NOMO-1 treated with dmso at 0.1 percent for 144 hours (cell line): ENCODE results near the gene FCGR1A.
"Not testable (repeated sequence)": the region's sequence is repeated elsewhere in the genome, so short reads cannot be mapped to it uniquely, and the experiment has no call there.

Experiments
- DNase-seq: peaks from one replicate; lab custom pipeline; 2025; ENCODE audit not compliant: unreplicated experiment; lab: John Stamatoyannopoulos, UW

FCGR1A gene

GRCh38 chr1:149782600-149782999 lies at the start of gene FCGR1A:
FCGR1A (plus strand) TSS chr1:149782694; CDS start chr1:149782744, 50 bp downstream.
- DNase-seq: not testable (repeated sequence)

DNA sequence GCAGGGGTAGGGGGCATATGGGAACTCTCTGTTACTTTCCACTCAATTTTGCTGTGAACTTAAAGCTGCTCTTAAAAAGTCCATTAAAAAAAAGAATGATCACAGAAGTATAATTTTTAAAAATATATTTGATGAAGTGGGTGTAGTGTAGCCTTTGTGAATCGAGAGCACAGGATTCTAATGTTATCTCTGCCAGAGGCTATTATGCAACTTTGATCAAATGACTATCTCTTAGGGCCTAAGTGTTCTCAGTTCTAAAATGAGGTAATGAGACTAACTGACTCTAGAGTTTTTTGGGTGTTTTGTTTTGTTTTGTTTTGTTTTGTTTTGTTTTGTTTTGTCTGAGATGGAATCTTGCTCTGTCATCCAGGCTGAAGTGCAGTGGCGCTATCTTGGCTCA lies 49.7 kb upstream of the FCGR1A start:
- DNase-seq: not testable (repeated sequence)

DNA sequence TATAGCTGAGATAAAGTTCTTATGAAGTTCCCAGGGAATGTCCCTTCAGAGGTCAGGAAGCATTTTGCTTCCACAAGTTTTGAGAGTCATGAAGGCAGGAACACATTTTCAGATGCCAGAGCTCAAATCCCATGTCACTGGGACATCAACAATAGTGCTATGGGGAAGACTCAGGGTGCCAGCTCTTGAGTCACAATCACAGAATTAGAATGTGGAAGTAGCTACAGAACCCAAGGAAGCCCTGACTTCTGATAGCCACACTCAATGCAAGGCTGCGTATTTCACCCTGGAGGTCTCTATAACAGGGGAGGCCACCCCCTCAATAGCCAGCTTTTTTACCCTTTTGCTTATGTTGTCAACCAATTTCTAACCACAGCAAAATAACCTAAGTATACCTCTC lies 47.8 kb upstream of the FCGR1A start:
- not testable (repeated sequence) for DNase-seq

DNA sequence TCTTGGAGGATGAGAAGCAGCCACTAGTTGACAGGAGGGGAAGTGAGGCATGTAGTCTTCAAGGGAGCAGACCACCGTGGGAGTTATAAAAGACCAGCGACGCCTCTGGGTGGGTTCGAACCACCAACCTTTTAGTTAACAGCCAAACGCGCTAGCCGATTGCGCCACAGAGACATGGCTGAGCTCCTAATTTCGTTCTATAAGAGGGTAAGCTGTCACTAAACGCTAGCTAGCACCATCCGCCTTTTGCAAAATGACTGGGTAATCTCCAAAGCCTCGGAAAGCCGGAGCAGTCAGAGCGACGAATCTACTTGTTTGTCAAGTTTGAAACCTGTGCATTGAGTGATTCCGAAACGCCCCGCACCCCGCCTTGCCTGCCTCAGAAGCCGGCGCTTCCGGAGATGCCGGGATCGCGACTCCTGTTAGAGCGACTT lies 42.3 kb upstream of the FCGR1A start:
- not testable (repeated sequence) for DNase-seq

DNA sequence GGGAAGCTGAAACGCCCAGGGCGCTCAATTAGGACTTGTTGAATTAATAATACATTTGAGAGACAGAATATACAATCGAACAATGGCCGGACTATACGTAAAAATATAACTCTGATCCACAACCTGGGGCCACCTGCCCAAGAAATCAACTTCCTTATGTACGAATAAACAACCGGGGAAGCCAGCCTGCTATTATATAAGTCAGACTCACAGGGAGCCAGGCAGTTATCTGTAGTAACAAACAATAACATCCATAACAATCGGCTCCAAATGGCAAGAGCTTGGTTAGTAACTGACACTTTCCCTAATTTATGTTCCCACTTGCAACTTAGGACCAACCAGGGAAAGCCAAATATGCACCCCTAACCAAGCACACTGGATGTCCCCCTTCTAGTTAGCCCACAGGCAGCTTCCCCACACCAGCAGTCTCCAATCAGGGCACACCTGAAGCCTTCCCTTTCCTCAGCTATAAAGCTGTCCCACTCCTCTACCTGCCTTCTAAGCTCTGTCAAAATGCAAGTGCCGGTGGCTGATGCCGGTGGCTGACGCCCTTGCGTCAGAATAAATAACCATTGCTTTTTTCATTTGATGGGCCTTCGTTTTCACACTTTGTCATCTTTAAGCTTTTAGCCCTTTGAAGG lies 41.8 kb upstream of the FCGR1A start:
- DNase-seq: not testable (repeated sequence)

- DNase-seq: not testable (repeated sequence)
Observed at GRCh38 chr1:149741914-149742313, 40.6 kb upstream of the FCGR1A start.

GRCh38 chr1:149746463-149747356 lies 35.8 kb upstream of the FCGR1A start:
- DNase-seq: not testable (repeated sequence)

DNA sequence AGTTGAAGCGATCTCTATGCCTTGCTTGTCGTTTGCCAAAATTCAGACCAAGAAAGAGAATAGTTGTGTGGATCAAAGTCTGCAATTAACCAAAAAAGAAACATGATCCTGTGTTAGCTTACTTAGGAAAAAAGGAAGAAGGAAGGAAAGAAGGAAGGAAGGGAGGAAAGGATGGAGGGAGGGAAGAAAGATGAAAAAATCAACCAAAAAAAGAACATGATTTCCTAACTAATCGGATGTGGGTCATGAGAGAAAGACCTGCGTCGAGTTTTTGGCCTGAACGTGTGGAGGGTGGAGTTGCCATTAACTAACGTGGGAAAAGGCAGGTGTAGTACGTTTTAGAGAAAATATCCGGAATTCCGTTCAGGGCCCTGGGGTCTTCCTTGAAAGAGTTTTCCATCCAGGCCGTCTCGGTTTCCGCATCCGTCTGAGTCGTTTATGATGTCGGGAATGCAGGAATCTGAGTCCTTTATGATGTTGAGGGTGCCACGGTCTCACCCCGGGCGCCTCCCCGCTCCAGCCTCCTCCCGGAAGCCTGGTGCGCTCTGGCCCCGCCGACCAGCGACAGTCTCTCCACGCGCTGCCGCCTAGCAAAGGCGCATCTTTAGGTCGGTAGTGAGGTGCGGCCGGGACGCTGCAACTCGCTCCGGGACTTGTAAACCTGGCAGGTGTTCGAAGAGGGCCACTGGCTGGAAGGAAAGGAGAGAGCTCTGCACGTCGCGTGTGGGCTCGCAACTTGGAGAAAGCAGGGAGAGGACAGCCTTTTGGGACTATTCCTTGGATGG lies 34.9 kb upstream of the FCGR1A start:
- DNase-seq: not testable (repeated sequence)

- not testable (repeated sequence) for DNase-seq
Observed at GRCh38 chr1:149748144-149748500, 34.4 kb upstream of the FCGR1A start.

DNA sequence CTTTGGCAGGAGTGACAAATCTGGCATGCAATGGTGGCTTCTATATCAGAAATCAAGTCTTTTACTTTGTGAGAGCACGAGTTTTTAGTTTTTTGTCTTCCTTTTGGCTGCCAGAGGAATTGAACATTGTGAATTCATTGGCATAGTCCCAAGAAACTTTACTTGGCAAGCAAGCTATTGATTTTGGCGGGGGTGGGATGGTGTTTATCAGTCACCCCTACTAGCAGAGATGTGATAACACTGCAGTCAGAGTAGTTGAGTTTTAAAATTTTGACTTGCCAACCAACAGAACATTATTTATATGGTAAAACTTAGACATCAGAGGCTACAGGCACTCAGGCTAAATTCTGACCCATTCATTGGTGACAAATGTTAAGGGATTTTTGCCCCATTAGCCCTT lies 31.9 kb upstream of the FCGR1A start:
- DNase-seq: not testable (repeated sequence)

GRCh38 chr1:149752186-149752585 lies 30.3 kb upstream of the FCGR1A start:
- not testable (repeated sequence) for DNase-seq

DNA sequence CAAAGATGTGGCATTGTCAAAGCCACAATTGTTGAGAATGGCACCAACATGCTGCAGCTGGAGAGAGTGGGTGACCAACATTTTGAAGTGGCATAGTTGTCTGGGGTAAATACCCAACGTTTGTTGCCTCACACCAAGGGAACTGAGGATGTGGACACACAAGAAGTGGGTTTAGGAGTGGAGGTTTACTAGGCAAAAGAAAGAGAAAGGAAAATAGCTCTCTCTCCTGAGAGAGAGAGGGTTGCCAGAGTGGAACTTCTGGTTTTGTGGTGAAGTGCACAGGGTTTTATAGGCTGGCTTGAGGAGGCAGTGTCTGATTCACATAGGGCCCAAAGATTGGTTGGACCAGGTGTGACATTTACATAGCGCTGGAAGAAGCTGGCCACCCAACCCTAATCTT lies 29.0 kb upstream of the FCGR1A start:
- DNase-seq: not testable (repeated sequence)

DNA sequence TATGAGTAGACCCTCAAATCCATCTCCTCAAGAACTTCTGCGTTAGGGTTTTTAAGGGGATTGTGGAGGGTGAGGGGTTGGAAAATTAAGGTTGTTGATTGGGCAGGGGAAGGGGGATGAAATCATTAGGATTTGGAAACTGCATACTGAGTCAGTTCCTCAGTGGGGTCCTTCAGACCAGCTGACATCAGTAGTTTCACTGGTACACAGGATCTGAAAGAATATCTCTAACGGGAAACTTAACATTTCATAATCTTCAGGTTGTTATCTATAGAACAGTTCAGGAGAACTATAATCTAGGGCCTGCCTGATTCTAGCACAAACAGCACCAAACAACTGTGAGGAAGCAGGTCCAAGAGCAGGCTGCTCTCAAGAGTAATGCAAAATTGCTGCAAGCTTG lies 27.2 kb upstream of the FCGR1A start:
- DNase-seq: not testable (repeated sequence)

DNA sequence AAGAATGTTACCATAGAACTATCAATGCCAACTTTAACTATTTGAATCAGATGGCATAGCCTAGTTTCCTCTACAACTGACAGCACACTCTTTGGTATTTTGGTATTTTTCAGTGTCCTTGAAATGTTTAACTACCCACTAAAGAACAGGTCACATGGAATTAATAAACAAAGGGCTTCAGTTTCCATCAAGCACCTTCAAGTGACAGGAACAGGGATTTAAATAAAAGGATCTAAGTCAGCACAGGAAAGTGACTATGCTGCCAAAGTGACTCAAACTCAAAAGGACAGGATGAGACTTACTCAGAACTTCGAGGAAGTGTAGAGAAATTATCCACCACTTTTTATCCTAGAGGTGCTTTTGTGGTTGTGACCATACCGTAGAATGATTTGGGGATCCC lies 20.2 kb upstream of the FCGR1A start:
- DNase-seq: not testable (repeated sequence)

- not testable (repeated sequence) for DNase-seq
Observed at GRCh38 chr1:149764087-149764800, 18.2 kb upstream of the FCGR1A start.

GRCh38 chr1:149766241-149766640 lies 16.3 kb upstream of the FCGR1A start:
- DNase-seq: not testable (repeated sequence)

- not testable (repeated sequence) for DNase-seq
Observed at GRCh38 chr1:149769216-149769615, 13.3 kb upstream of the FCGR1A start.

DNA sequence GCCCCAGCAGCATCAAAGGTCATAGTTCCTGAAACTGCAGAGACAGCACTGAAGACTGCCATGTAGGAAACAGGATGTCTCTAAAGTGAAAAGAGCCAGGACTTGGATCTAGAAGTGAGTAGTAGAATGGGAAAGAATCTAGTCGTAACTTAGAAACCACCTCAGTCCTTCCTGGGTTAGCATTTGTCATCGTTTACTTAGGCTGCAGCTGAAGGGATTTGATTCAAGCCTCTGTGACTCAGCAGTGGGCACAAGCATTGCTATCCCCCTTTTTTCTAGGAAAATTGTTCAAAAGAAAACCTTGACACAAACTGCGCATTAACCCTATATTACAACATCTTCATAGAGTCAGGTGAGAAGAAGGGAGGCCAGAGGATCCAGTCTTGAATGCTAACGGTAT lies 11.8 kb upstream of the FCGR1A start:
- DNase-seq: not testable (repeated sequence)

DNA sequence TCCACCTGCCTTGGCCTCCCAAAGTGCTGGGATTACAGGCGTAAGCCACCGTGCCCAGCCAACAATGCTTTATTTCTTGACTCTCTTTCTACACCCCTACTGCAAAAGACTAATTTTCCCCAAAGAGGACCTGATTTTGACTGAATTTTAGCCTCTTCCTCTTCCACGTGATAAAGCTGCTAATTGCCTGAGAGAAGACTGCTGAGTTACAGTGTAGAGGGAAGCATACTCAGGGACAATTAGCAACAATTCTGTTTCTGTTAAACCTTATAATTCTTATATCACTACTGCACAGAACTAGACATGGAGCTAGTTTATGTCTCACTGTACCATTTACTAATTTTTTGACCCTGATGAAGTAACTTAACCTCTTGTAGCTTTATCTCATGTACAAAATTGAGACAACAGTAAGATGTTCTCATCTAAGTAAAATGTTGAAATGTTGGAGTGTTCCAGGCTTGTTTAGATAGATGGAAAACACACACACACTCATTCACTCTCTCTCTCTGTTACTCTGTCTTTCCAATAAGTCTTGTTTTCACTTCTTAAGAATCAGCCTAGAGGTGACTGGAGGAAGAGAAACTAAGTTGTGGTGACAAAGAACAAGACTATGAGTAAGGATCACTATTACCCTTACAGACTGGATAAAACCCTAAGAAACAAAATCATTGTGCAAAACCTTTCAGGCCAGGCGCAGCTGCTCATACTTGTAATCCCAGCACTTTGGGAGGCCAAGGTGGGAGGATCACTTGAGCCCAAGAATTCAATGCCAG lies 10.7 kb upstream of the FCGR1A start:
- DNase-seq: not testable (repeated sequence)
